ENCODE measurements around the gene ZIK1.

Gene ZIK1

GRCh38 chr19:57613941-57614743 lies 30.2 kb downstream of the ZIK1 start, which contains the start of gene ZNF134:
Gene ZNF134 (plus strand): TSS chr19:57614242. CDS start chr19:57619469, 5,227 bp downstream.
- in situ Hi-C loops (cut with HindIII; ENCODE audit: low pct_ligation_motif_present, low sequenced_read_pairs) = no loop called here
- Histone ChIP-seq H3K27me3 (replicated peaks) (no peaks in the 10 kb centered on the region), H3K36me3 (replicated peaks) (peaks cover 27% of the 10 kb centered on the region), H3K4me3 (ENCODE audit: low read depth, low read length) (peak within 1 kb of the TSS; percentile 97), H3K27ac (peak within 1 kb of the TSS; percentile 39)
- DNase-seq = peak; percentile 82
- peak; percentile 39 for TF ChIP-seq CTCF (IDR thresholded peaks at IDR 0.05; ENCODE audit: low read depth, low read length, missing control alignments)

GRCh38 chr19:57615346-57615745 lies 31.4 kb downstream of the ZIK1 start:
- Histone ChIP-seq H3K36me3 (replicated peaks) (peaks cover 39% of the 10 kb centered on the region), H3K27ac (no peak overlapping the region), H3K27me3 (replicated peaks) (no peaks in the 10 kb centered on the region), H3K4me3 (ENCODE audit: low read depth, low read length) (peak overlapping the region; percentile 97)
- in situ Hi-C loops (cut with HindIII; ENCODE audit: low pct_ligation_motif_present, low sequenced_read_pairs) = no loop called here
- TF ChIP-seq CTCF (IDR thresholded peaks at IDR 0.05; ENCODE audit: low read depth, low read length, missing control alignments) = no peak
- no peak for DNase-seq

- Histone ChIP-seq H3K27me3 (replicated peaks) (no peaks in the 10 kb centered on the region), H3K4me3 (ENCODE audit: low read depth, low read length) (no peak overlapping the region), H3K27ac (no peak overlapping the region), H3K36me3 (replicated peaks) (peaks cover 67% of the 10 kb centered on the region)
- in situ Hi-C loops (cut with HindIII; ENCODE audit: low pct_ligation_motif_present, low sequenced_read_pairs) = no loop called here
- no peak for DNase-seq
- no peak for TF ChIP-seq CTCF (IDR thresholded peaks at IDR 0.05; ENCODE audit: low read depth, low read length, missing control alignments)
Measured at GRCh38 chr19:57620673-57621348, 36.9 kb downstream of the ZIK1 start.

GRCh38 chr19:57623091-57623490 lies 39.1 kb downstream of the ZIK1 start:
- no peak for TF ChIP-seq CTCF (IDR thresholded peaks at IDR 0.05; ENCODE audit: low read depth, low read length, missing control alignments)
- no peak for DNase-seq
- H3K36me3 ChIP-seq (replicated peaks) = peaks cover 48% of the 10 kb centered on the region
- H3K27me3 ChIP-seq (replicated peaks) = no peaks in the 10 kb centered on the region
- H3K4me3 ChIP-seq (ENCODE audit: low read depth, low read length) = no peak overlapping the region
- in situ Hi-C loops (cut with HindIII; ENCODE audit: low pct_ligation_motif_present, low sequenced_read_pairs) = no loop called here
- no peak overlapping the region for H3K27ac ChIP-seq

GRCh38 chr19:57632987-57633831 lies 49.3 kb downstream of the ZIK1 start, which contains the start of gene ZNF211:
Gene ZNF211 (plus strand): TSS chr19:57633168. CDS start chr19:57633347, 179 bp downstream.
- no peak for TF ChIP-seq CTCF (IDR thresholded peaks at IDR 0.05; ENCODE audit: low read depth, low read length, missing control alignments)
- Histone ChIP-seq H3K27ac (peak within 1 kb of the TSS; percentile 69), H3K27me3 (replicated peaks) (no peaks in the 10 kb centered on the region), H3K4me3 (ENCODE audit: low read depth, low read length) (peak within 1 kb of the TSS; percentile 91), H3K36me3 (replicated peaks) (peaks cover 11% of the 10 kb centered on the region)
- DNase-seq = peak; percentile 95
- in situ Hi-C loops (cut with HindIII; ENCODE audit: low pct_ligation_motif_present, low sequenced_read_pairs) = no loop called here

All from brain microvascular endothelial cell (primary cell).